Hindlimb muscle (tissue), 1 donor: Measurements from ENCODE around the gene KCNK15. TPM values are rescaled to one million over a fixed set of nuclear protein-coding genes. Genes with fewer than 3 reads are reported as not detected.

Source experiments
- DNase-seq: peaks from one replicate; pipeline ENCODE4 v3.0.0-alpha.2; 2013
- polyA plus RNA-seq: library from polyadenylated mRNA; unstranded; fragments of 120-200 nt; gene quantifications from one replicate; pipeline ENCODE4 v1.2.1, GENCODE V29; 2013; ENCODE audit not compliant: insufficient read length

The KCNK15 gene
- polyA plus RNA-seq, 1 donor: 0.40 TPM

DNA sequence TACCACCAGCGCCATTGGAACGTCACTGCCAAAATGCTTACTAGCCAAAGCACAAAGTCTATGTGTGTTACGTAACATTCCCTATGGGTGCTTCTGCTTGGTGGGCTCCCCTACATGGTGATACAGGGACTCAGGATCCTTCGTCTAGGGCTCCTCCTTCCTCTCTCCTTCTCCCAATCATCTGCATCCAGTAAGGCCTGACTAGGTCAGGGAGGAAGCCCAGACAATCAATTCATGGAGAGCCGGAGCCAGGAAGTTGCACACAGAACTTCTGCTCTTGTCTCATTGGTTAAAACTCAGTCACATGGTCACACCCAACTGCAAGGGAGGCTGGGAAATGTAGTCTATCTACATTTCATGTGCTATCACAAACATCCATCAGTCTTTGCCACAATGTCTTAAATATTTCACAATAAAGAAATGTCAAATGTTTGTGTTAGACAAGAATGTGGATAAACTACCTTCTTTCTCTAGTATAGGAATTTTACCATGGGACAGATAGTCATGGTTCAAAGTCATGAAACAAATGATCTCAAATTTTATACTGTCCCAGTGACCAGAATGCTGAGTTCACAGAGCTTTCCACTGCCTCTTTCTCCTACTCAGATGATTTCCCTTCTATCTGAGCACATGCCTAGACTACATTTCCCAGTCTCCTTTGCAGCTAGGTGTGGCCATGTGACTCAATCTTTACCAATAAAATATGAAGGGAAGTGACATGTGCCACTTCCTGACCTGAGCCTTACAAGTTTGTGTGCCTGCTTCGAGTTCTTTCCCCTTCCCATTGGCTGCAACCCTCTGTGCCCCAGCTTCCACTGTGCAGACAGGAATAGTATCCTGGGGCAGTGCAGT, 9.3 kb upstream of the KCNK15 start:
- DNase-seq: peak; percentile 60

DNA sequence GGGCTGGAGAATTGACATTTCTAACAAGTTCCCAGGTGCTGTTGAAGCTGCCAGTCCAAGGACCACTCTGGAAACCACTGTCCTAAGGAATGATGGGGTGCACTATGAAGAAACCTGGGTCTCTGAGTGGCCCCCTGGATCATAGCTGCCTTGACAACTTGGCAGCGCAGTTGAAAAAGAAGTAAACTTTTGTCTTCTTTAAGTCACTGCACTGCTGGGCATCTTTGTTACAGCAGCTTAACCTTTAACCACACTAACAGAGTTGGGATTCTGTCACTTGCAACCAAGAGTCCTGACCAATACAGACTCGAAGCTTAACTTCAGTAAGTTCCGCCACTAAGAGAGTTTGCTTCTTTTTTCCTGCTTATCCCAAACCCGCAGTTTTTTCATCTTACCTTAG, 8.5 kb upstream of the KCNK15 start:
- DNase-seq: no peak

DNA sequence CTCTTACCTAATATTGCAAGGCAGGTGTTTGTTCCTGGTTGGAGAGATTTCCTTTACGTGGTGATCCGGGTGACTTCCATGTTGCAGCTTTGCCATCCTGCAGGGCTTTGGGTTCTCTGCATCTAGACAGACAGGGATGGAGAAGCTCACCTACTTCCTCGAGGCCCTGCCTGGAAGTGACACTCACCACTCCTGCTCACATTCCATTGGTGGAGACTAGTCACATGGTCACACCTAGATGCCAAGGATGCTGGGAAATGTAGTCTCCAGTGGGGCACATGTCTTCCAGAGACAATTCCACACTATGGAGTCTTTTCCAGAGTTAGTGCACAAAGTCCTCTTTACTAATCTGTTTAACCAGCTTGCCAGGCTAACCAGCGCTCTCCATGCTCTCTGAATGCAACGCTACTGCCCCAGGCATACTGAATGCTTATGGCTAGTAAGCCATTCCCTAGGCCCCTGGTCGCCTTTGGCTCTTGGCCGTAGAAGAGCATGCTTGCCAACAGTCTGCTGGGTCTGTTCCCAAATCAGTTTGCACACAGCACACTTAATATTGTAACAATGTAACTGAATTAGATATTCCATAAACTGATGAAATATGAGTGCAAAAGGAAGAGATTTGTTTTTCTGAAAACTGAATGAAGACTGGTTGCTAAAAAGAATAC, 6.7 kb upstream of the KCNK15 start:
- peak; percentile 56 for DNase-seq

DNA sequence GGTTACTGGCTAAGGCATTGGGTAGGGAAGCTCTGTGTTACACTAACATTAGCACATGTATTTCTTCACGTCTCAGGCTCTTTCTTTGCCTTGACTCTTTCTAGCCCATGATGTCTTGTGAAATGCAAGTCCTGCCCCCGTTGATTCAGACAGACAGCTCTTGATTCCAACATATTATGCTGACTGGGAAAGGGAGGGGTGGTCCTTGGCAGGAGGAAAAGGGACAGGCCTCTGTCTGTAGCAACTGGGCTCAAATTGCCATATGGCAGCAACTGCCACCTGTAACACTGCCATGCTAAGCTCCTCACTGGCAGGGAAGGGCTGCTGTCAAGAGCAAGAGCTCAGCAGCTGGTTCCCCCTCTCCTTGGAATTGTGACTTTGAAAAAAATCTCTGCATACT, 5.7 kb upstream of the KCNK15 start:
- DNase-seq: no peak

DNA sequence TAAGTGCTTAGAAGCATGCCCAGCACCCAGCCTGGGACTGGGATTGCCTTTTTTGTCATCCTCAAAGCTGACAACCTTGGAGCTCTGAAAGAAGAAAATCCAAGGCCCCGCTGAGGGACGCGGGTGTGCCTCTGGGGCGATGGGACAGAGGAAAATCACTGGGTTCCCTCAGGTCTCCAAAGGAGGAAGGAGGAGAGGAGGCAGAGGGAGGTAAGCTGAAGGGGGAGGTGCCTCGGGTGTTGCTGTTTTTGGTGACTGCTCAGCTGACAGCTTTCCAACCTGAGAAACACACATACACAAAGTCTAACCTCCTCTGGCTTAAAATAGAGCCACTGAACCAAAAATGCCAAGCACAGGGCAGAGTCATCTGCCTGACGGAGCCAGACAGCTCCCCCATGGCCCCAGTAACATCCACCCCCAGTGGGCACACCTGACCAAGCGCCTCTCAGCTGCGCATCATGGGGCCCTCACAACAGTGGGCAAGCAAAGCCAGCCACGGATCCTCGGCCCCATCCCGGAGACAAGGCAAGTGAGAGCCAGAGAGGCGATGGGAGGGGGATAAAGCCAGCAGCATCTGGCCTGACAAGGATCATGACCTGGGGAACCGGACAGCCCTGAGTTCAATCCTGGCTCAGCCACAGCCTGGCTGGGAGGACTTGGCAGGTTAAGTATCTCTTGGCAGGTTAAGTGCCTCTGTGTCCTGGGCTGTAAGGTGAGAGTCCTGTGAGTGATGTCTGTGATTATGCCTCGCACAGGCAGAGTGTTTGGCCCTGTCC, 3.2 kb upstream of the KCNK15 start:
- DNase-seq: no peak

DNA sequence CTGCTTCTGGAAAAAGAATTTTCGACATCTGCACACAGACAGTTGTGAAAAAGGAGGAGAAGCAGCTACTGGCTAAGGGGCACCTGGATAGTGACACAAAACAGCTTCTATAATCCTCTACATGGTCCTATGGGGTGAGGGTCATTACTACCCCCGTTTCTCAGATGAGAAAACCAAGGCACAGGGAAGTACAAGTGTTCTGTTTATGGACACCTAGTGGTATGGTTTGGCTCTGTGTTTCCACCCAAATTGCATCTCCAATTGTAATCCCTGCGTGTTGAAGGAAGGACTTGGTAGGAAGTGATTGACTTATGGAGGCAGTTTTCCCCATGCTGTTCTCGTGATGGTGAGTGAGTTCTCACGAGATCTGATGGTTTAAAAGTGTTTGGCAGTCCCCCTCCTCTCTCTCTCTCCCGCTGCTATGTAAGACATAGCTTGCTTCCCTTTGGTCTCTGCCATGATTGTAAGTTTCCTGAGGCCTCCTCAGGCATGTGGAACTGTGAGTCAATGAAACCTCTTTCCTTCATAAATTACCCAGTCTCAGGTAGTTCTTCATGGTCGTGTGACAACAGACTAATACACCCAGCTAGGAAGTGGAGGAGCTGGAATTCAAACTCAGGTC, 2.5 kb upstream of the KCNK15 start:
- no peak for DNase-seq

DNA sequence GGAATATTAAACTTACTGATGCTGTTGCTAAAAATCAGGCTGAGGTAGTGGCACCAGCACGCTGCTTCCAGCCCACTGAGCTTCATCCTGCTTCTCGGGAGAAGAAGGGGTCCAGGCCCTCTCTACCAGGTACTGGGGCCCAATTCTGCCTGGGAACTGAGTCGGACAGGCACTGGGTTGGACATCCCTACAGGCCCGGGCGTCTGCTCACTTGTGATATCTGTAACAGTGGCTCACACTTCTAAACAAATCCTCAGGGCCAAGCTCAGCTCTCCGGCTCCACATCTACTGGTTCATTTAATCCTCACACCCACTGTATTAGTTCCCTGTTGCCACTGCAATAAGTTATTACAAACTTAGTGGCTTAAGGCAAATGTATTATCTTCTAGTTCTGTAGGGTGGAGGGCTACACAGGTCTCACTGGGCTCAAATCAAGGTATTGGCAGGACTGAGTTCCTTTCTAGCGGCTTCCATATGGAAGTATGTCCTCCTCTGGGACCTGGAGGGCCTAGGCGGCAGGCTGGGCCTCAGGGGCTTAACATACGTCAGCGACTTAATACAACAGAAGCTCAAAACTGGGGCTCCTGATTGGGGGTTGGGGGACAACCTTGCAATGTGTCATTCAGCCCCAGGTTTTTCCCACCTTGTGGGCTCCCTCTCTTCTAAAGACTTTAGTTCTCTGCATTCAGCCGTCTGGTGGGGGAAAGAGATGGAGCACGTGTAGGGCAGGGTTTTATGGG, 1.6 kb upstream of the KCNK15 start:
- DNase-seq: no peak

DNA sequence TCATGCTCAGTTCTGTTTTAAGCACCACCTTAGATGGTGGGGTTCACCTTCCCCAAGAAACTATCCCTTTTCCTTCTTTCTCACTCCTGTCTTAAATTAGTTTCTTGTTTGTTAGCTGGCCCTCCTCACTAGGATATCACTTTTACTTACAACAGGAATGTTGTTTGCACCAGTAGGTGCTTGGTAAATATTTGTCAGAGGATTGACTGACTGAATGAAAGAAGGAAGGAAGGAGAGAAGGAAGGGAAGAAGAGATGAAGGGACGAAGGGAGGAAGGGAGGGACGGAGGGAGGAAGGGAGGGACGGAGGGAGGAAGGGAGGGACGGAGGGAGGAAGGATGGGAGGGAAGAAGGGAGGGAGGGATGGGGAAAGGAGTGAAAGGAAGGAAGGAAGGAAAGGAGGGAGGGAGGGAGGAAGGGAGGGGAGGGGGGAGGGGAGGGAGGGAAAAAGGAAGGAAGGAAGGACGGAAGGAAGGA, 505 bp upstream of the KCNK15 start:
- DNase-seq: no peak

DNA sequence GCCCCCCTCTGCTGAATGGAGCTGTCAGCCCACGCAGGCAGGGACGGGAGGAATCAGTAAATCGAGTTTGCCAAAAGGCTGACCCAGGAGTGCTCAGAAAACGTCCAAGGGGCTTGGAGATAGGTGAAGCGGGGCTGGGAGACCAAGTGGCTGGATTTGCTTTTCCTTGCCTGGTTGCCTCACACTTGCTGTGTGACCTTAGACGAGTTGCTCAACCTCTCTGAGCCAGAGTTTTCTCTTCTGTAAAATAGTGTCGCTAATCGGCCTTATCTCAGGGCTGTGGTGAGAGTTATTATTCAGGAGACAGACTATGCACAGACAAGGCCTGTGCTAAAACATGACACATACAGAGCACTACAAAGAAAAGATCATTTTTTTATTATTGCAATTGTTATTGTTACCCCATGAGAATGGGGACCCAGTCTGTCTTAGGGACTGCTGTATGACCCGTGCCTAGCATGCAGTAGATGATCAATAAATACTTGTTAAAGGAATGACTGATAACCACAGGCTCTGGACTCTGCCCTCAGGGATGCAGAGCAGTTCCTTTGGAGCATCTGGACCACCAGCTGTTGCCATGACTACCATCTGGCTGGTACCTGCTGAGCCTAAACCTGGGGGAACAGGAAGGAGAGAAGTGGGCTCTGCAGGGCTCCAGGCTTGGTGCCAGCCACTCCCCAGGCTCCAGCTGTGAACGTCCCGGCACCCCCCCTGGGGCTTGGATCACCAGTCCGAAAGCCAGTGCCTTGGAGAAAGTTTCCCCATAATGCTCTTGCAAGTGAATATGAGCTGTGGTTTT, 901 bp downstream of the KCNK15 start:
- no peak for DNase-seq

DNA sequence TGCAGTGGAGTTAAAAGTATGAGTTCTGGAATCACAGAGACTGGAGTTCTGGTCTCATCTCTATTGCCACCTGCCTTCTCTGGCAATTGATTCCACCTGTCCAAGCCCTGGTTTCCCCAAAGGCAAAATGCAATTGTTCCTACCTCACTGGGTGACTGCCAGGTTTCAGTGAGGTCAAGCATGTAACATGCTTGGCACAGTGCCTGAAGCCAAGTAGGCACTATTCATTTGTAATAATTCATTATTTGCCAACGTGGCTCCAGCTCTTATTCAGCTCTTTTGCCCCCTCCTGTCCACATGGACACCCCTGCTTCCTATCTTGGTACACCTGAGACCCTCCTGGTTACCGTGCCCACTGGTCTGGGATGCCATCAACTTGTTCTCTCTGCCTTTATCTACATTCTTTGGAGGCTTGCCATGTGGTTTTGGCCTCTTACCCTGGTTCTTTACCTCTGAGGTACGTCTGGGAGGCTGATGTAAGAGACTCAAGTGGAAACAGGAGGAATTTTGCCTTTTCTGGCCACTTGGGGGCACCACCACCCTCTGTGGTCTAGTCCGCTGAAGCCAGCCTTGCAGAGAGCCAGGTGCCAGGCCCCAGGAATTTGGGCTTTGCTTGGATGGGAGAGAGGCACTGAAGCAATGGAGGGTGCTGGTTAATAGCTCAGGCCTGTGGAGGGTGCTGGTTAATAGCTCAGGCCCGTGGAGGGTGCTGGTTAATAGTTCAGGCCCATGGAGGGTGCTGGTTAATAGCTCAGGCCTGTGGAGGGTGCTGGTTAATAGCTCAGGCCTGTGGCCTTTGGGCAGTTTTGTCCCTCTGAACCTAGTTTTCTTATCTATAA, 1.7 kb downstream of the KCNK15 start:
- peak; percentile 50 for DNase-seq

DNA sequence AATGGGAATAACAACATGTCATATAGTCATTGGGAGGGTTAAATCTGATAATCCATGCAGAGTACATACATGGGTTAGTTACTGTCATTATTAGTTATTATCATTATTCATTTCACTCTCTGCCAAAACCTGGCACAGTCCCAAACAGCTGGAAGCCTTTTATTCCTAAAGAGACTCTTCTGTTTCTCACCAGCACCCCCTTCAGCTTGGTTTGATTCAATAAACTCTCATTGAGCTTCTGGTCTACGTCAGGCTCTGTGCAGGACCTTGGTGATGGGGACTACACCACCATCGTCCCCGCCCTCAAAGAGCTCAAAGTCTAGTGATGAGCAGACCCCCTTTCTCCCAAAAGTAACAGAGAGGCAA, 2.3 kb downstream of the KCNK15 start:
- DNase-seq: no peak

DNA sequence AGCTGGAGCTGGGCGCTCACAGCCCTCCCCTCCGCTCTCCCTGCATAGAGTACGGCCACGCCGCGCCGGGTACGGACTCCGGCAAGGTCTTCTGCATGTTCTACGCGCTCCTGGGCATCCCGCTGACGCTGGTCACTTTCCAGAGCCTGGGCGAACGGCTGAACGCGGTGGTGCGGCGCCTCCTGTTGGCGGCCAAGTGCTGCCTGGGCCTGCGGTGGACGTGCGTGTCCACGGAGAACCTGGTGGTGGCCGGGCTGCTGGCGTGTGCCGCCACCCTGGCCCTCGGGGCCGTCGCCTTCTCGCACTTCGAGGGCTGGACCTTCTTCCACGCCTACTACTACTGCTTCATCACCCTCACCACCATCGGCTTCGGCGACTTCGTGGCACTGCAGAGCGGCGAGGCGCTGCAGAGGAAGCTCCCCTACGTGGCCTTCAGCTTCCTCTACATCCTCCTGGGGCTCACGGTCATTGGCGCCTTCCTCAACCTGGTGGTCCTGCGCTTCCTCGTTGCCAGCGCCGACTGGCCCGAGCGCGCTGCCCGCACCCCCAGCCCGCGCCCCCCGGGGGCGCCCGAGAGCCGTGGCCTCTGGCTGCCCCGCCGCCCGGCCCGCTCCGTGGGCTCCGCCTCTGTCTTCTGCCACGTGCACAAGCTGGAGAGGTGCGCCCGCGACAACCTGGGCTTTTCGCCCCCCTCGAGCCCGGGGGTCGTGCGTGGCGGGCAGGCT, 4.6 kb downstream of the KCNK15 start:
- no peak for DNase-seq

DNA sequence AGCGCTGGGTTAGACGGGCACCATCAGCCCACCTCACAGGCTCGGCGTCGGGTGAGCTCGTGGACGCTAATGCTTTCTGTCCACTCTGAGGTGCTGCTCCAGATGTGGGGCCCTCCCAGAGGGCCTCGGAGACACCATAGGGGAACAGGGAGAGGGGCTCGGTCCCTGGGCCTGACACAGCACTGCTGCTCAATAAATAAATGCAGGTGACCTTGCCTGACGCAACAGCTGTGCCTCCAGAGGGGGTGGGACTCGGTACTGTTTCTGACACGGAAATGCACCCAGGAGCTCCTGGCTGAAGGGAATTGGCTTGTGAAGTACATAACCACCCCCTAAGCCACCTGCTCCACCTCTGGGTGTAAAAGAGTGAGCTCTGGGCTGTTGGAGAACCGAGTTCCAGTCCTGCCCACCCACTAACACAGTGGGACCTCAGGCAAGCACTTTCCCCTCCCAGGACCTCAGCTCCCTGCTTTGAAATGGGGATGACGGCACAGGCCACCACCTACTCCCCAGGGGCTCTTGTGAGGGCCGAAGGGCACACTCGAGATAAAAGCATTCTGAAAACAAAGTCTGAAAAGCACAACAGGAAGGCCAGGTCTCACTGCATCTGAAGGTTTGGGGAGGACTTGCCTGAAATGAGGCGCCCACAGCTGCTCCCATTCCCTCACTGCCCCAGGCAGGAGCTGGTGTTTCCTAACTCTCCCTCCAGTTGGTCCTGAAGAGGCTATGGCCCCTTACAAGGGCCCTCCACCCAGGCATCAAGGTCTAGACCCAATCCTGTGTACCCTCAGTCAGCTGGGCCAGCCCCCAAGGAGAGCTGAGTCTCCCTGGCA, 6.7 kb downstream of the KCNK15 start:
- DNase-seq: no peak

DNA sequence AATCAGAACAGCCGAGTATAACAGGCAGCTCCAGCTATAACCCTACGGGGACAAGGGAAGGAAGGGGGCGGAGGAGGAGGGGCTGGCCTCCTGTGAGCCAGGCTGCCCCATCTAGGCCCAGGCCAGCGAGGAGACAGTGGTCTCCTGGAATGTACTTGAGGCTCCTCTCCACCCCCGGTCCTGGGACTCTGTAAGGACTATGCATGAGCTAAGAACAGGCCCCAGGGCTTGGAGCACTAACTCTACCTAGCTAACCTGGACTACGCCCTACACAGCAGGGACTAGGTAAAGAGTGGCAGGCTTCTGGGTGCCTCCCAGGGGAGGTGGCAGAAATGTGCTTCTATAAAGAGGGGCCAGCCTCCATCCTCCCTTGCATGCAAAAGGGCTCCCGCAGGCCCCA, 8.9 kb downstream of the KCNK15 start:
- DNase-seq: no peak

DNA sequence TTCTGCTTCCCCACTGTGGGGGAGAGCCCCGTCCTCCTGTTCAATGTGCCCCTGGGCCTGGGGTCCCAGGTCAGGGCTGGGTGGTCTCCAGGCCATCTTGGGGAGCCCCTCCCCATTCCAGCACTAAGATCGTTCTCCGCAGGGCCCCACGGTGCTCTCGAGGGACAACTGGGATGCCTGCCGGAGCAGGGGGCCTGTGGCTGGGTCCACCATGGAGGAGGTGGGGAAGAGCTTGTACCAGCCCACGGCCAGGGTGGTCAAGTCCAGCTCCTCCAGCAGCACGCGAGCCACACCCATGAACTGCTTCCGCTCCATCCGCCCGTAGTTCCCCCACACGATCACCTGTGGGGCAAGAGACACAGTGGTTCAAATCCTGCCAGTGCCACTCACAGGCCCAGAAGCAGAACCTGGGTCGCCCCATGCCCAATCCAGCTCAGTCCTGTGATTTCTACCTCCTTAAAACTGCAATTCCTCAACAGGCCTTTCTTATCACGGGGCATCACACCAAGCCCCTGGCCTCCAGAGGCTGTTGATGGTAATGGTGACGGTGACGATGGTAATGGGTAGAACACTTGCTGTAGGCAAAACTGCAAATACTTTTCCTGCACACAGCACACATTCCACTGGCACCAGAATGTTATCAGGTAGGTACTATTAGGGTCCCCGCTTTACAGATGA, 10.5 kb downstream of the KCNK15 start:
- no peak for DNase-seq

DNA sequence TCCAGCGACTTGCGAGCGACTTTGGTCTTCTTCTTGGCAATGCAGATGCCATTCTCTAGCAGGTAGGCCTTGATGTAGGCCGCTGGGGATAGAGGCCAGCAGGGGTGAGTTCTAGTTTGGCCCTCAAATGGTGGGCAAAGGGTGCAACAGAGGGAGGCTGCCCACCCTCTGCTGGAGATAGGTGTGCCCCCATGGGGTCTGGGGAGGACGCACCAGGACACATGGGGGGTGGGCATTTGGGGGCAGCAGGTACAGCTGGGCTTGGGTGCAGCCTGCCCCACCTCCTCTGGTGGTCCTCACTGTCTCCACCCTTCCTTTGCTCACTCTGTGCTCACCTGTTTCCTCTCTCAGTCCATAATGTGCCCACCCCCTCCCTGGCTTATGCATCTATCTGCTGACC, 11.3 kb downstream of the KCNK15 start:
- no peak for DNase-seq

DNA sequence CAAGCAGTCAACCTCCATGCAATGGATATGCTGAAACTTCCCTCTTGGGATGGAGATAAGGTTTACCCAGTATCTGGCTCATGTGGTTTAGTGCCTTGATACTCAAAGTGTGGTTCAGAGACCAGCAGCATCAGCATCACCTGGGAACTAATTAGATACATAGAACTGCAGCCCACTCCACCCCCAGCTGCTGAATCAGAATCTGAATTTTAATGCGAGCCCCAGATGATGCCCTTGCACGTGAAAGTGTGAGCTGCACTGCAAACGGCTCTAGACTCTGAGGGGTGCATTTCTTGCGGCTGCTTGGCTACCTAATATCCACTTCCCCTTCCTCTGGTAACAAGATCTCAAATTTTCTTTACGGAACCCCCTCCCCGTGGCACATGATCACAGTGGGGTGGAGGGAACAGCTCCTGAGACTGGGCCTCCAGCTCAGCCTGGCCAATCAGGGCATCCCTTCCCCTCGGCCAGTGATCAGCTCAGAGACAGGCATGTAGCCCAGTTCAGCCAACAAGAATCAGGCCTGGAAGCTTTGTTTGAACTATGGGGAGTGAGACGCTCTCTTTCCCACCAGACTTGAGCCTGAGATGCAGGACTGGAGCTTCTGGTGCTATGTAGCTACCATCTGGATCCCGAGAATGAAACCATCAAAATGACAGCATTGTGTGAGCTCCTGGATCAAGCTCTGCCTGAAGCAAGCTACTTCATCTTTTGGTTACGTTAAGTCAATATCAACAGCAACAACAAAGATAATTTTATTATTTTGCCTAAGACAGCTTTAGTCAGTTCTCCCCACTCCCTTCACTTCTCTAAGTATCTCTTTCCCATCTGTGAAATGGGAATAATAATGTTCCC, 12.8 kb downstream of the KCNK15 start:
- DNase-seq: no peak
